Neural cell (in vitro differentiated cells): Measurements from ENCODE around the gene AHSP. TPM values are rescaled to one million over a fixed set of nuclear protein-coding genes. Genes with fewer than 3 reads are reported as not detected.
"Not testable (repeated sequence)": the region's sequence is repeated elsewhere in the genome, so short reads cannot be mapped to it uniquely, and the experiment has no call there.

Experiments used
- H2AFZ ChIP-seq: fragments of 200-600, 300-800 bp; sonication (generic), shearing (Covaris generic); 2 replicates; pipeline ENCODE4 v1.6.0; 2014; ENCODE audit warnings: low read depth, mild to moderate bottlenecking, antibody characterized with exemption, low read length, moderate library complexity
- H3F3A ChIP-seq: fragments of 200-600 bp; shearing (Covaris generic); 2 replicates; pipeline ENCODE4 v1.6.1; 2016; ENCODE audit warnings: mild to moderate bottlenecking, moderate library complexity, mixed read lengths, antibody characterized with exemption, low read length; ENCODE audit not compliant: insufficient read depth, poor library complexity, severe bottlenecking
- H3K27ac ChIP-seq: fragments of 200-600, 300-800 bp; sonication (generic), shearing (Covaris generic); 2 replicates; pipeline ENCODE4 v1.5.1; 2014; ENCODE audit warnings: mild to moderate bottlenecking, low read length, moderate library complexity
- H3K27me3 ChIP-seq: fragments of 300-800, 200-600 bp; sonication (generic), shearing (Covaris generic); 2 replicates; pipeline ENCODE4 v1.6.0; 2014; ENCODE audit warnings: mild to moderate bottlenecking, low read depth, low read length, moderate library complexity; ENCODE audit not compliant: insufficient read depth
- H3K36me3 ChIP-seq: fragments of 300-800, 200-600 bp; sonication (generic), shearing (Covaris generic); 2 replicates; pipeline ENCODE4 v1.5.1; 2014; ENCODE audit warnings: mild to moderate bottlenecking, antibody characterized with exemption, low read length, moderate library complexity; ENCODE audit not compliant: insufficient read depth
- H3K4me2 ChIP-seq: fragments of 300-800, 200-600 bp; sonication (generic), shearing (Covaris generic); 2 replicates; pipeline ENCODE4 v1.6.0; 2014; ENCODE audit warnings: mild to moderate bottlenecking, low read length
- H3K4me3 ChIP-seq: fragments of 300-800, 200-600 bp; sonication (generic), shearing (Covaris generic); 2 replicates; pipeline ENCODE4 v1.5.1; 2014; ENCODE audit warnings: mild to moderate bottlenecking, low read length, moderate library complexity
- H3K79me2 ChIP-seq: fragments of 200-600 bp; shearing (Covaris generic); replicated peaks from 2 replicates; pipeline ENCODE4 v1.6.0; 2014; ENCODE audit warnings: mild to moderate bottlenecking, low read length, moderate library complexity; ENCODE audit not compliant: insufficient read depth
- H3K9ac ChIP-seq: fragments of 300-800, 200-600 bp; sonication (generic), shearing (Covaris generic); 2 replicates; pipeline ENCODE4 v1.6.1; 2016; ENCODE audit warnings: mild to moderate bottlenecking, low read length, mixed read lengths
- H3K9me2 ChIP-seq: fragments of 200-600 bp; shearing (Covaris generic); 2 replicates; pipeline ENCODE4 v1.6.1; 2016; ENCODE audit warnings: mild to moderate bottlenecking, low read length, mixed read lengths; ENCODE audit not compliant: insufficient read depth
- H3K9me3 ChIP-seq: fragments of 200-600, 300-800 bp; sonication (generic), shearing (Covaris generic); 2 replicates; pipeline ENCODE4 v1.6.1; 2016; ENCODE audit warnings: mild to moderate bottlenecking, mixed run types, low read length, moderate library complexity, mixed read lengths
- H4K20me1 ChIP-seq: fragments of 200-600 bp; shearing (Covaris generic); 2 replicates; pipeline ENCODE4 v1.6.1; 2016; ENCODE audit warnings: mild to moderate bottlenecking, mixed run types; ENCODE audit not compliant: insufficient read depth
- CTCF ChIP-seq: fragments of 450-650 bp; IDR thresholded peaks from 2 replicates; pipeline ENCODE4 v1.5.1; 2014; ENCODE audit warnings: antibody characterized with exemption, mild to moderate bottlenecking, moderate library complexity; ENCODE audit not compliant: poor library complexity, severe bottlenecking
- EP300 ChIP-seq: fragments of 450-650 bp; conservative IDR thresholded peaks from 2 replicates; pipeline ENCODE4 v1.6.1; 2014; ENCODE audit warnings: antibody characterized with exemption, mild to moderate bottlenecking, moderate library complexity; ENCODE audit not compliant: poor library complexity, severe bottlenecking
- EZH2 ChIP-seq: fragments of 200-600, 300-800 bp; shearing (Covaris generic), sonication (generic); IDR thresholded peaks from 2 replicates; pipeline ENCODE4 v1.6.1; 2014; ENCODE audit warnings: antibody characterized with exemption, low read length, borderline replicate concordance, mild to moderate bottlenecking; ENCODE audit not compliant: insufficient read depth, poor library complexity, severe bottlenecking
- MXI1 ChIP-seq: fragments of 450-650 bp; conservative IDR thresholded peaks from 2 replicates; pipeline ENCODE4 v1.6.1; 2014; ENCODE audit warnings: antibody characterized with exemption, mild to moderate bottlenecking; ENCODE audit not compliant: poor library complexity, severe bottlenecking
- POLR2AphosphoS5 ChIP-seq: IDR thresholded peaks from 2 replicates; pipeline ENCODE4 v1.6.1; 2012
- RAD21 ChIP-seq: fragments of 450-650 bp; conservative IDR thresholded peaks from 2 replicates; pipeline ENCODE4 v1.6.1; 2014; ENCODE audit warnings: antibody characterized with exemption, mild to moderate bottlenecking, moderate library complexity
- REST ChIP-seq: IDR thresholded peaks from 2 replicates; pipeline ENCODE4 v1.6.1; 2012; ENCODE audit warnings: borderline replicate concordance
- SMC3 ChIP-seq: fragments of 450-650 bp; conservative IDR thresholded peaks from 2 replicates; pipeline ENCODE4 v1.6.1; 2014; ENCODE audit warnings: antibody characterized with exemption, mild to moderate bottlenecking, moderate library complexity; ENCODE audit not compliant: poor library complexity
- TAF1 ChIP-seq: IDR thresholded peaks from 2 replicates; pipeline ENCODE4 v1.6.1; 2012; ENCODE audit warnings: low read depth
- polyA plus RNA-seq: library from polyadenylated mRNA; depleted of rRNA; stranded (reverse); fragments of >200 nt; gene quantifications from 2 replicates; pipeline ENCODE4 v1.2.3, GENCODE V29; 2014

AHSP gene
- polyA plus RNA-seq, 1 donor from 2014 or later = not detected

GRCh38 chr16:31483081-31483480 is 44.6 kb upstream of the AHSP start, which contains the start of gene SLC5A2:
Gene SLC5A2, plus strand, starts transcription at chr16:31483123. Its CDS starts 14 bp downstream, at chr16:31483137.
- no peak within 1 kb of the TSS for H3K4me2 ChIP-seq
- no peaks in the 10 kb centered on the region for H3F3A ChIP-seq
- no peaks in the 10 kb centered on the region for H3K36me3 ChIP-seq
- H3K79me2 ChIP-seq = no peaks in the 10 kb centered on the region
- H3K27me3 ChIP-seq = peaks cover 56% of the 10 kb centered on the region
- no peaks in the 10 kb centered on the region for H3K9me3 ChIP-seq
- no peak within 1 kb of the TSS for H3K9ac ChIP-seq
- no peak within 1 kb of the TSS for H2AFZ ChIP-seq
- no peak within 1 kb of the TSS for H3K27ac ChIP-seq
- H3K4me3 ChIP-seq = no peak within 1 kb of the TSS
- TF ChIP-seq RAD21 = no peak
- no peak for TF ChIP-seq EP300
- no peak for TF ChIP-seq EZH2
- TF ChIP-seq REST = no peak
- no peak for TF ChIP-seq SMC3
- no peak for TF ChIP-seq POLR2AphosphoS5
- no peak for TF ChIP-seq TAF1
- no peaks in the 10 kb centered on the region for H3K9me2 ChIP-seq
- no peaks in the 10 kb centered on the region for H4K20me1 ChIP-seq

GRCh38 chr16:31484048-31484447 is 43.7 kb upstream of the AHSP start:
- not testable (repeated sequence) for H3K9me3 ChIP-seq, H3K9me2 ChIP-seq, H3K27ac ChIP-seq, H4K20me1 ChIP-seq, H3K36me3 ChIP-seq, H3K79me2 ChIP-seq, H3K4me3 ChIP-seq, H3K9ac ChIP-seq, H3F3A ChIP-seq, H3K4me2 ChIP-seq, H2AFZ ChIP-seq
- peaks cover 54% of the 10 kb centered on the region for H3K27me3 ChIP-seq

- Histone ChIP-seq H2AFZ (no peak overlapping the region), H3K4me2 (no peak overlapping the region), H3K9ac (no peak overlapping the region), H3F3A (no peaks in the 10 kb centered on the region), H3K79me2 (no peaks in the 10 kb centered on the region), H3K4me3 (no peak overlapping the region), H3K9me3 (no peaks in the 10 kb centered on the region), H3K27me3 (peaks cover 48% of the 10 kb centered on the region), H3K27ac (no peak overlapping the region), H3K36me3 (no peaks in the 10 kb centered on the region), H3K9me2 (no peaks in the 10 kb centered on the region), H4K20me1 (no peaks in the 10 kb centered on the region)
- TF ChIP-seq EP300 = no peak
- no peak for TF ChIP-seq TAF1
- TF ChIP-seq RAD21 = no peak
- TF ChIP-seq SMC3 = no peak
- TF ChIP-seq EZH2 = no peak
- TF ChIP-seq POLR2AphosphoS5 = no peak
- no peak for TF ChIP-seq CTCF
- no peak for TF ChIP-seq REST
- no peak for TF ChIP-seq MXI1
Observed at GRCh38 chr16:31484491-31485171, 43.1 kb upstream of the AHSP start.
